OCI-LY1 (cell line): ENCODE results near the gene SUSD6.

Source experiments
- CTCF ChIP-seq: fragments of 200-600 bp; sonication (generic), shearing (Covaris generic); IDR thresholded peaks from 2 replicates; pipeline ENCODE4 v1.5.1; 2017; ENCODE audit warnings: mild to moderate bottlenecking, antibody characterized with exemption, low read length, moderate library complexity, mixed read lengths
- EZH2 ChIP-seq: fragments of 200-600 bp; sonication (generic), shearing (Covaris generic); IDR thresholded peaks from 2 replicates; pipeline ENCODE4 v1.8.0; 2017; ENCODE audit warnings: borderline replicate concordance, mixed run types, mild to moderate bottlenecking, antibody characterized with exemption, low read length, moderate library complexity, mixed read lengths

GRCh38 chr14:69593018-69593677 lies 18.2 kb upstream of the SUSD6 start:
- TF ChIP-seq CTCF: no peak
- TF ChIP-seq EZH2: no peak
